HCT116 (cell line): ENCODE measurements around the gene CRTC1. TPM values are rescaled to one million over a fixed set of nuclear protein-coding genes. Genes with fewer than 3 reads are reported as not detected.

Experiments
- ATAC-seq: fragments of 200-7000 bp; cut with Tn5 transposase; 2 replicates; pipeline ENCODE4 v1.9.1; 2020; ENCODE audit warnings: mild to moderate bottlenecking, moderate library complexity
- BruUV-seq: library from RNA; stranded (reverse); fragments of 400-500 nt; replicated peaks from 2 replicates; lab custom pipeline; 2021; lab: Mats Ljungman, UMichigan
- CTCF ChIA-PET: fragments of 300-600 bp; sonication (Branson Sonifier 250); formaldehyde crosslinking; loops from one replicate; lab custom pipeline; 2021; ENCODE audit warnings: antibody characterized with exemption; lab: Charles Lee
- POLR2A ChIA-PET: fragments of 300-600, 350-600 bp; sonication (Branson Sonifier 250); formaldehyde crosslinking; loops from one replicate; lab custom pipeline; 2021; ENCODE audit warnings: antibody characterized with exemption; lab: Charles Lee
- RAD21 ChIA-PET, 2 experiments: fragments of 300-600 bp; sonication (Branson Sonifier 250); formaldehyde crosslinking; loops; one replicate each; lab custom pipeline; 2023; ENCODE audit warnings: low total read pairs in 2 of 2; ENCODE audit not compliant: uncharacterized antibody in 2 of 2, unreplicated experiment in 2 of 2, low non-redundant PET in 1 of 2; lab: Charles Lee
- DNase-seq: peaks from one replicate; pipeline ENCODE4 v3.0.0-alpha.2; 2010; ENCODE audit warnings: low read depth, low spot score
- H2AFZ ChIP-seq: fragments of 200-600 bp; shearing (Covaris generic), sonication (generic); 2 replicates; pipeline ENCODE4 v1.6.1; 2017; ENCODE audit warnings: low read depth, mixed run types, mixed read lengths, antibody characterized with exemption, low read length; ENCODE audit not compliant: poor library complexity, severe bottlenecking
- H3K27ac ChIP-seq: 2 replicates; pipeline ENCODE4 v1.5.1; 2012; ENCODE audit warnings: low read depth, low read length
- H3K27me3 ChIP-seq: fragments of 200-600 bp; sonication (generic); 2 replicates; pipeline ENCODE4 v1.6.1; 2016; ENCODE audit warnings: mixed run types, low read length, mixed read lengths; ENCODE audit not compliant: insufficient read depth
- H3K36me3 ChIP-seq, 2 experiments: fragments of 200-500 bp in 1 of 2; fragments of 200-600 bp in 1 of 2; sonication (Bioruptor generic) in 1 of 2; sonication (generic) in 1 of 2; 2 replicates each; pipeline versions ENCODE4 v1.5.1 to v1.6.1; 2014 to 2016; ENCODE audit warnings: low read length in 2 of 2, inconsistent platforms in 1 of 2, mixed read lengths in 1 of 2, mixed run types in 1 of 2; ENCODE audit not compliant: insufficient read depth in 2 of 2, control insufficient read depth in 1 of 2
- H3K4me1 ChIP-seq, 2 experiments: fragments of 200-600 bp in 1 of 2; sonication (generic) in 1 of 2; 2 replicates each; pipeline versions ENCODE4 v1.5.1 to v1.6.1; 2012 to 2017; ENCODE audit warnings: low read length in 2 of 2, inconsistent platforms in 1 of 2, mild to moderate bottlenecking in 1 of 2, mixed read lengths in 1 of 2, mixed run types in 1 of 2, moderate library complexity in 1 of 2; ENCODE audit not compliant: insufficient read depth in 2 of 2, control insufficient read depth in 1 of 2
- H3K4me2 ChIP-seq: fragments of 200-600 bp; sonication (generic); 2 replicates; pipeline ENCODE4 v1.6.1; 2017; ENCODE audit warnings: mixed run types, low read length, mixed read lengths
- H3K4me3 ChIP-seq, 2 experiments: fragments of 200-600 bp in 1 of 2; sonication (generic) in 1 of 2; replicated peaks in 1 of 2; 2 replicates each; pipeline ENCODE4 v1.5.1; 2011 to 2016; ENCODE audit warnings: low read length in 2 of 2, control low read depth in 1 of 2, low read depth in 1 of 2, mild to moderate bottlenecking in 1 of 2, mixed read lengths in 1 of 2, mixed run types in 1 of 2
- H3K79me2 ChIP-seq: fragments of 200-600 bp; sonication (generic); 2 replicates; pipeline ENCODE4 v1.6.1; 2017; ENCODE audit warnings: mild to moderate bottlenecking, mixed run types, low read length, moderate library complexity, mixed read lengths; ENCODE audit not compliant: insufficient read depth
- H3K9ac ChIP-seq: fragments of 200-600 bp; sonication (generic); 2 replicates; pipeline ENCODE4 v1.6.1; 2016; ENCODE audit warnings: low read length, mixed read lengths
- H3K9me2 ChIP-seq: fragments of 200-600 bp; sonication (generic), shearing (Covaris generic); 2 replicates; pipeline ENCODE4 v1.6.1; 2017; ENCODE audit warnings: mixed run types, mild to moderate bottlenecking, moderate library complexity; ENCODE audit not compliant: insufficient read depth
- H3K9me3 ChIP-seq, 2 experiments: fragments of 200-500 bp in 1 of 2; fragments of 200-600 bp in 1 of 2; sonication (Bioruptor generic) in 1 of 2; sonication (generic) in 1 of 2; 2 replicates each; pipeline ENCODE4 v1.6.1; 2014 to 2017; ENCODE audit warnings: low read length in 2 of 2, mixed read lengths in 2 of 2, inconsistent platforms in 1 of 2, low read depth in 1 of 2, mild to moderate bottlenecking in 1 of 2, mixed run types in 1 of 2, moderate library complexity in 1 of 2; ENCODE audit not compliant: control insufficient read depth in 1 of 2, insufficient read depth in 1 of 2
- H4K20me1 ChIP-seq: fragments of 200-600 bp; sonication (generic), shearing (Covaris generic); 2 replicates; pipeline ENCODE4 v1.6.1; 2017; ENCODE audit warnings: mixed run types, mild to moderate bottlenecking, moderate library complexity; ENCODE audit not compliant: insufficient read depth
- CBX3 ChIP-seq: IDR thresholded peaks from 2 replicates; pipeline ENCODE4 v1.6.1; 2012; ENCODE audit warnings: low read depth
- REST ChIP-seq: IDR thresholded peaks from 2 replicates; pipeline ENCODE4 v1.6.1; 2012; ENCODE audit warnings: low read depth
- ZFX ChIP-seq: fragments of 450-650 bp; IDR thresholded peaks from 2 replicates; pipeline ENCODE4 v1.6.1; 2017
- intact Hi-C: fragments of 100-400 bp; cut with micrococcal nuclease; formaldehyde crosslinking; loops from 2 replicates; pipeline ENCODE4 v1.10.0; 2022
- total RNA-seq: library from RNA; stranded (reverse); gene quantifications from one replicate; pipeline ENCODE4 v1.2.1, GENCODE V29; 2021; ENCODE audit not compliant: unreplicated experiment
- TF ChIP-seq, protein P1 (sequence below), 3 experiments: fragments of 200-600 bp in 1 of 3; sonication (generic) in 1 of 3; IDR thresholded peaks in 2 of 3; conservative IDR thresholded peaks in 1 of 3; 2 replicates each; pipeline ENCODE4 v1.5.1; 2012 to 2017; ENCODE audit warnings: low read depth in 2 of 3, low read length in 2 of 3, antibody characterized with exemption in 1 of 3, borderline replicate concordance in 1 of 3, control low read depth in 1 of 3, mild to moderate bottlenecking in 1 of 3, mixed read lengths in 1 of 3, mixed run types in 1 of 3, moderate library complexity in 1 of 3; ENCODE audit not compliant: insufficient read depth in 1 of 3

CRTC1 gene
- total RNA-seq, 1 experiment from 2014 or later: 14.9 TPM

GRCh38 chr19:18699403-18700054 is 16.0 kb downstream of the CRTC1 start:
- Histone ChIP-seq H3K4me1 (no peaks in the 10 kb centered on the region), H3K27ac (no peak overlapping the region), H2AFZ (no peak overlapping the region), H3K4me3 (no peak overlapping the region), H3K9ac (no peak overlapping the region), H3K79me2 (no peaks in the 10 kb centered on the region), H3K9me3 (no peaks in the 10 kb centered on the region), H3K9me2 (no peaks in the 10 kb centered on the region), H3K4me2 (no peak overlapping the region), H3K36me3 (no peaks in the 10 kb centered on the region), H3K27me3 (no peaks in the 10 kb centered on the region), H4K20me1 (no peaks in the 10 kb centered on the region)
- DNase-seq (no peak), ATAC-seq (no peak; the same call in 1 of the 2 replicates)
- ChIA-PET RAD21 (no interaction called here), POLR2A (no interaction called here), CTCF (no interaction called here)
- intact Hi-C loops: no loop called here
- TF ChIP-seq REST (no peak), ZFX (no peak), CBX3 (no peak)
- TF ChIP-seq, protein P1, sequence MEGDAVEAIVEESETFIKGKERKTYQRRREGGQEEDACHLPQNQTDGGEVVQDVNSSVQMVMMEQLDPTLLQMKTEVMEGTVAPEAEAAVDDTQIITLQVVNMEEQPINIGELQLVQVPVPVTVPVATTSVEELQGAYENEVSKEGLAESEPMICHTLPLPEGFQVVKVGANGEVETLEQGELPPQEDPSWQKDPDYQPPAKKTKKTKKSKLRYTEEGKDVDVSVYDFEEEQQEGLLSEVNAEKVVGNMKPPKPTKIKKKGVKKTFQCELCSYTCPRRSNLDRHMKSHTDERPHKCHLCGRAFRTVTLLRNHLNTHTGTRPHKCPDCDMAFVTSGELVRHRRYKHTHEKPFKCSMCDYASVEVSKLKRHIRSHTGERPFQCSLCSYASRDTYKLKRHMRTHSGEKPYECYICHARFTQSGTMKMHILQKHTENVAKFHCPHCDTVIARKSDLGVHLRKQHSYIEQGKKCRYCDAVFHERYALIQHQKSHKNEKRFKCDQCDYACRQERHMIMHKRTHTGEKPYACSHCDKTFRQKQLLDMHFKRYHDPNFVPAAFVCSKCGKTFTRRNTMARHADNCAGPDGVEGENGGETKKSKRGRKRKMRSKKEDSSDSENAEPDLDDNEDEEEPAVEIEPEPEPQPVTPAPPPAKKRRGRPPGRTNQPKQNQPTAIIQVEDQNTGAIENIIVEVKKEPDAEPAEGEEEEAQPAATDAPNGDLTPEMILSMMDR (IDR thresholded peaks at IDR 0.05 in 2 of 3, conservative IDR thresholded peaks at IDR 0.05 in 1 of 3; ENCODE audit: borderline replicate concordance in 1 of 3, insufficient read depth in 1 of 3, low read depth in 2 of 3, low read length in 2 of 3): no peak
- BruUV-seq: no TSS peak
